T-helper 22 cell (primary cell): Measurements from ENCODE around the gene AMN.
"Not testable (repeated sequence)": the region's sequence is repeated elsewhere in the genome, so short reads cannot be mapped to it uniquely, and the experiment has no call there.

Experiments used
- DNase-seq: peaks from one replicate; pipeline ENCODE4 v3.0.0-alpha.2; 2020; ENCODE audit warnings: low read depth

The AMN gene

DNA sequence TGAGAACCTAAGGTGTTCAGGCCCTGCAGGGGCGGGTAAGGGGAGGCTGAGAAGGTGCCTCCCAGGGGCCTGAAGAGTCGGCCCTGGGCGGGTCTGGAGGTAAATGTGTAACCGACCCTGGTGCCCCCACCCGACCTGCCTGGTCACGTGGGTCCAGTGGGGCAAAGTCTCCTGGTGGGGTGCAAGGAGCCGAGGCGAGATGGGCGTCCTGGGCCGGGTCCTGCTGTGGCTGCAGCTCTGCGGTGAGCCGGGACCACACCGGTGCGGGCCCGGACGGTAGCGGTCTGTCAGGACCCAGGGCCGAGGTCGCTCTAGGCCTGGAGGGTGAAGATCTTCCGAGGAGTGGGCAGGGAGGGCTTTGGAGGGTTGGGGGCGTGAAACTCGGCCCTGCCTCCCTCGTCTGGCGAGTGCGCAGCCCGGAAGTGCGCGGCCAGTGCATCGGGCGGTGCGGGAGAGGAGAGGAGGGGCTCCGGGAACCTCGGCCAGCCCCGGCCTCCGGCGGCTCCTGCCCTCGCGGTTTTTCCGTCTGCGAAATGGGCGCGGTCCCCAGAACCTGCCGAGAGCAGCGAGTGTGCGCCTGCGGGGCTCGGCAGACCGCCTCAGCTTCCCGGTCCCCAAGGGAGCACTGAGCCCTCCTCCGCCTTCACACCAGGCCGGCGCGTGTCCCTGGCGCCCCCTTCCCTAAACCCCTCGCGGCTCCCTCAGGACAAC, at the start of gene AMN:
Gene AMN (plus strand): TSS at position 174 of the 711 bp plus-strand sequence. CDS start 26 bp downstream, at position 200.
- no peak for DNase-seq

DNA sequence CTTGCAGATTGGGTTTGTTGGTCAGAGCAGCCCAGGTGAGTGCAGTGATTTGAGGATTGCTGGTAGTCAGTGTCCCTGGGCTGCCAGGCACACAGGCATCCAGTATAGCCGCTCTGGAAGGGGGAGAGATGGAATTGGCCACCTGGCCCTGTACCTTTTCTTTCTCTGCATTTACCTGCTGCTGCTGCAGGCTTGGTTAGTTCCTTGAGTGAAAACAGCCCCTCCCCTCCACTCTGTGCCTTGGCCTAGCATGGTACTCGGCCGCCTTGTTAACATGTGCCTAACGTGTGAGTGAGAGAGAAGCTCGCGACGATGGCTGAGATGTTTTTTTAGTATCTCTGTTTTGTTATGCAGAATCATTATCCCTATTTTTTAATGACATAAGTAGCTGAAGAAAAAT, 49.3 kb upstream of the AMN start:
- no peak for DNase-seq

DNA sequence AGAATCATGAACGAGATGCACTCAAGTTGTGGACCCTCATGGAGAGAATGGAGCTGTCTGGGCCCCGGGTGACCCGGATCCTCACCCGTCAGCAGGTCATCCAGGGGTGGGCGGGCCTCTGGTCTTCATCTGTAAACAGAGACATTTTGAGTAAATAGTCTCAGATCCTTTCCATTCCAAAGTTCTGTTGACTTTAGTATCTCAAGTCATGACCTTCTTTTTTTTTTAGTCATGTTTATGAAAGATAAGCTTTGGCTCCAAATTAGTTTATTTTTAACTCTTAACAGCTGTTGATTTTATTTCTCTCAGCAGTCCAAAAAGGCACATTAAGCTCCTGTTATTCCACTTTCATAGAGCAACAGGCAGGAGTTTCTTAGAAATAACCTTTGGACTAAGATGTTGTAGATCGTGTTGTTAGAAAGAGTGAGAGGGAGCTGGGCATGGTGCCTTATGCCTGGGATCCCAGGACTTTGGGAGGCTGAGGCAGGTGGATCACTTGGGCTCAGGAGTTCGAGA, 48.9 kb upstream of the AMN start:
- DNase-seq, result no peak

DNA sequence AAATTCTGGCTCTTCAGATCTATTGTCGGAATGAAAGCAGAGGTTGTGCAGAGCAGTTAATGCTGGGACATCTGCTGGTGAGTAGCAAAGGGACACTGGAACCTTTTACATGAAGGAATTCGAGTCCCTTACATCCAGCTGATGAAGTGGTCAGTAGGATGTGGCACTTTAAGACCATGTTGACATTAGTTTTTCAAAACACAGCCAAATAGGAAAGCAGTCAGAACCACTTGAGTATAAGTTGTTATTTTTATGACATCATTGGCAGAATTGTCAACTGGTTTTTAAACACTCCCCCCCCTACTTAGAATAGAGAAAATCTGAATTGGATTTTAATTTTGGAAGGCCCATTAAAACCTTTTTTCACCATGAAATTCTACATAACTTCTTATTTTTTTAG, 46.8 kb upstream of the AMN start:
- DNase-seq, result no peak

DNA sequence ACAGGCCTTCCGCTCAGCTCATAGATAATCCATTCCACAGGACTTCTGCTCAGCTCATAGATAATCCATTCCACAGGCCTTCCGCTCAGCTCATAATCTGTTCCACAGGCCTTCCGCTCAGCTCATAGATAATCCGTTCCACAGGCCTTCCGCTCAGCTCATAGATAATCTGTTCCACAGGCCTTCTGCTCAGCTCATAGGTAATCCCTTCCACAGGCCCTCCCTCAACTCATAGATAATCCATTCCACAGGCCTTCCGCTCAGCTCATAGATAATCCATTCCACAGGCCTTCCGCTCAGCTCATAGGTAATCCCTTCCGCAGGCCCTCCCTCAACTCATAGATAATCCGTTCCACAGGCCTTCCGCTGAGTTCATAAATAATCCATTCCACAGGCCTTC, 45.0 kb upstream of the AMN start:
- DNase-seq, result not testable (repeated sequence)

DNA sequence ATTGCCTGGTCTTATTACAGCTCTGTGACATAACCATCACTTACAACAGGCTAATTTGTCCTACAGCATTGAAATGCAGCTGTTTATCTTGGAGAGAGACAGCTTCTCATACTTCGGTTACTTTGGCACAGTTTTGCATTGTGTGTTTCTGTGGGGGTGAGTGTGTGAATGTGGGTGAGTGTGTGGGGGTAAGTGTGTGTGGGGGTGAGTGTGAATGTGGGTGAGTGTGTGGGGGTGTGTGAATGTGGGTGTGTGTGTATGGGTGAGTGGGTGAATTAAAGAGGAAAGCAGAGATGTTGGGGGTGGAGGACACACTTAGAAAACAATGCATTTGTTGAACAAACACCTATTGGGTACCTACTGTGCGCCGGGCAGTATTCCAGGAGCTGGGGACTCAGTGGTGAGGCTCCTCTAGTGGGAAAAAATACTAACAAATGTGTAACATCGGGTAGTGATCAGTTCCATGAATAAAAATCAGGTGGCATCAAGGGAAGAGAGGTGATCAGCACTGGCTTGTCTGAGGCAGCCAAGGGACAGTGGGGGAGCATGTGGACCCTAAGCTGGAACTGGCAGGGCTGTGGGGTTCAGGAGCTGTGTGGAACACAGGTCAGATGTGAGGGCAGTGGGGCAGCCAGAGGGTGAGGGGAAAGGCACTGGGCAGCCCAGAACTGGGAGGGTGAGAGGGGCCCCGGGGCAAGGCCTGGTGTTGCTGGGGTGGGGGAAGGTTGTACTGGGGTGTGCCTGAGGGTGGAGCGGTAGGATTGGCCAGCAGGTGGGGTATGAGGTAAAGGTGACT, 44.1 kb upstream of the AMN start:
- DNase-seq, result no peak

DNA sequence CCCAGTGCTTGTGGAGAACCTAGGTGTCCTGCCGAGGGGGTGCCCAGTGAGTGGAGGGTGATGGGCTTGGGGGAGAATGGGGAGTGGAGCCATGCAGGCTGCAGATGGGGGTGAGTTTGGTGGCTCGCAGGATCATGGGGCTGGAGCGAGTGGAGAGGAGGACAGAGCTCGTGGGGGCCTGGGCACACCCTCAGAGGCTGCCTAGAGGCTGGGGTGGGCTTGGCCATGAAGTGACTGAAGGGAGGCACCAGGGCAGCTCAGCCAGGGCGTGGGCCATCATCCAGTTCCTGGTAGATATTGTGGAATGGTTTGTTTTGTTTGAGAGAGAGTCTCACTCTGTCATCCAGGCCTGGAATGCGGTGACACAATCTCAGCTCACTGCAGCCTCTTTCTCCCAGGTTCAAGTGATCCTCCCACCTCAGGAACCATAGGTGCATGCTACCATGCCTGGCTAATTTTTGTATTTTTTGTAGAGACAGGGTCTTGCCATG, 43.4 kb upstream of the AMN start:
- DNase-seq, result no peak

DNA sequence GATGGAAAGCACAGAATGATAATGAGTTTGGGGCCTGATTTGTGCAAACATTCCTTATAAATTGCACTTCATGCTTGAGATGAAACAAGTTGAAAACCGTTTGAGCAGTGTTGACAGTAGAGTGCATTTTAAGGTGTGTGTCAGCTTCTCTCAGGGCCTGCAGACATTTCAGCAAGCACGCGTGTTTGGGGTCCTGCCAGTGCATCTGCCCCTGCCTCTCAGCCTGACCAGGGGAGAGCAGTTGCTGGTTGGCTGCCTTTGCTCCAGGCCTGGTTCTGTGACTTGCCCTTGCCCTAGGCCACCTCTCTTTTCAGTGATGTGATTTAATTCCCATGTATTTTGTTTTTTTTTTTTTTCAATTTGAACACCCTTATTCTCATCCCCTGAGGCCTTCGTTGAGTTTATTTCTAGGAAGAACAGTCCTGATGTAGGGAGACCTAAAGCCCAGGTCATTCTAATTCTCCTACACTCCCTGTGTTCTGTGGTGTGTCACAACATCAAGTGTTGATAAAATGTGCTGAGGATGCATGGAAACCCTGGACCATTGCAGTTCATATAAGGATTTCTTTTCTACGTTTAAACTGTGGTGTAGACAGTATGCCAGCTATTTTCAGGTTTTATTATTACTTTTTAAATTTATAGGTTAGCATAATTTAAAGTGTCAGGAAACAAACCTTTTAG, 40.1 kb upstream of the AMN start:
- no peak for DNase-seq

DNA sequence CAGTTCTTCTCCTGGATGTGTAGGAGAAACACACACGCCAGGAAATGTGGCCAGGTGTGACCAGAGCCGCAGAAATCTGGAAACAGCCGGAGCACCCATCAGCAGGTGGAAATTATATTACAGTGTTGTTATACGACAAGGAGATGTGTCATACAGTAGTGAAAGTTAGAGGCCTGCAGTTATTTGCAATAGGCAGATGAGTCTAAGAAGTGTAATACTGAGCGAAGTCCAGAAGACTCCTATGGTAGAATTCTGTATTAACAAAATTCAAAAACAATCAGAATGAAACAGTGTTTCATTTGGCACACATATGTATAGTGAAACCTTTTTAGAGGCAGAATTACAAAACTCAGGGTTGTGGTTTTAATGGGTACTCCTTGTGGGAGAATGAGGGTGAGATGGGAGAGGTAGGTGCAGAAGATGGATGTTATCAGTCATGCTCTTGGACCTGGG, 39.3 kb upstream of the AMN start:
- DNase-seq, result no peak

DNA sequence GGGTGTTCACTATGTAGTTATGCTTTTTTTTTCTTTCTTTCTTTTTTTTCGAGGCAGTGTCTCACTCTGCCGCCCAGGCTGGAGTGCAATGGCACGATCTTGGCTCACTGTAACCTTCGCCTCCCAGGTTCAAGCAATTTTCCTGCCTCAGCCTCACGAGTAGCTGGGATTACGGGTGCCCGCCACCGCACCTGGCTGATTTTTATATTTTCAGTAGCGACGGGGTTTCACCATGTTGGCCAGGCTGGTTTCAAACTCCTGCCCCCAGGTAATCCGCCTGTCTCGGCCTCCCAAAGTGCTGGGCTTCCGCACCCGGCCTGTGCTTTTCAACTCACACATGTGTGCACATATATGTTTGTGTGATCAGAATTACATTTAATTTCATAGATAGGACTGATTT, 38.9 kb upstream of the AMN start:
- DNase-seq, result no peak

DNA sequence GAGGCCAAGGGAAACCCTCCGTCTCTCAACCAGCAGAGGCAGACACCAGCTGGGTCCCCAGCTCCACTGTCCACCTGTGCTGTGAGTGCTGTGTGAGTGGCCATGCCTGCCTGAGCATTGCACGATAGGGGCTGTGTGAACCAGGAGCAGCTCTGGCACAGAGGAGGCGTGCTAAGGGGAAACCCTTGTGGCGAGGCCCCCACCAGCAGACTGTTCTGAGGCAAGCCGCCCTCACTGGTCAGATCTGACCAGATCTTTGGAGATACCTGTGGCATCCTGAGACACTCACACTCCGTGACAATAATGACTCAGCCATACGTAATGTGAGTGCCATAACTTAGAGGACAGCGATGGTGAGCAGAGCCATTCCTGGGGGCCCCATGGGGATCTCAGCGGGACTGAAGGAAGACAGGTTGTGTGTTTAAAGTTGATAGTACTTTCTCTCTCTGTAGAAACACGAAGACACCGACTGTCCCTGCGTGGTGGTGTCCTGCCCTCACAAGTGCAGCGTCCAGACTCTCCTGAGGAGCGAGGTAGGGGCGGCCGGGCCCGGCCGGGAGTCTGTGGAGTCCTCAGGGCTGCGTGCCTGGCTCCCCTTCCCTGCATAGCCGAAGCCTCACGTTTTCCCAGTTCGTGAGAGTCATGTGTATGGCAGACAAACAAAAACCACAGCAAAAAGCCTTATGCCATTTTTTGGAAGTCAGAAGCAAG, 36.6 kb upstream of the AMN start:
- no peak for DNase-seq

DNA sequence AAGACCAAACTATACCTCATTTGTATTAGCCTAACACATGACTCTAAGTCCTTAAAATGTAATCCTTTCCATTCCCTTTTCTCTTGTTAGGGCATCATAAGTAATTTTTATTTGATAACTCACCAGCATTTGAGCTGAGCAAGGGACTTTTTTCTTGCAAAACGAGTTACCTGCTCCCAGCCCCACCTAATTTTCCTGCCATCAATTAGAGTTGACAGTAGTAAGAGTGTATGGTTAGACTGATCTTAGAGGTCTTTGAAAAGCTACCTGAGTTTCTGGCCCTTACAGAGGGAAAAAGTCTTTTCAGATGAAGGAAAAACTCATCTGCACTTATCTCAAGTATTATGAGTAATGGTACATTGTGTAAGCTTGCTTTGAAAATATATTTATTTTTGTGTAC, 33.7 kb upstream of the AMN start:
- DNase-seq, result no peak

DNA sequence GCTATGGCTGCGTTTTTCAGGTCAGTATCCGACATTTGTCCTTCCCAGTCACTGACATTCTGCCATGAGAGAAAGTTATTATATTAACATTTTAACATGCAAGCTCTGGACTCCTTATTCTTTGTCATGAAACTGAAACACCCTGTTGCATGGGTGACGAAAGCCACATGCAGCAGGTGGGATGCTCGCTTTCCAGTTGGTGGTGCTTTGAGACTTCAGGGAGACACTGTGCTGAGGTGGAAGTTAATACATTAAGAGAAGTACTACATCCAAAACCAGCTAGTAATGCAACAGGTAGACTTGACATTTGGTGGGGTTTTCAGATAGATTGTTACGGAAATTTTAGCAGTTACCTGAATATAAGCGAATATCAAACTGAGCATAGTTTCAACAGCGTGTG, 32.8 kb upstream of the AMN start:
- no peak for DNase-seq

DNA sequence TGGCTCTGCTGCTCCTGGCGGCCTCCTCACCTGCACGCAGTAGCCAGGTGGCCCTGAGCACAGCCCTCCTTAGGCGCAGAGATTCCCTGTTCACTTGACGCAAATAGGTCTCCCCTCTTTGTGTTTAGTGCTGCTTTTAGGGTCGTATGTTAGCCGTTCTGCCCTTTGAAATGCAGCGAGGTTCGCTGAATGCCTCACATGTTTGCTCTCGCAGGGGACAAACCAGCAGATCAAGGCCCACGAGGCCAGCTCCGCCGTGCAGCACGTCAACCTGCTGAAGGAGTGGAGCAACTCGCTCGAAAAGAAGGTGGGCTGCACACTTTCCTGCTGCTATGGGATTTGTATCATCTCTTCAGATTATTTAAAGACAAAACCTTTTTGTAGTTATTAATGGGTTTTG, 31.4 kb upstream of the AMN start:
- DNase-seq, result no peak

DNA sequence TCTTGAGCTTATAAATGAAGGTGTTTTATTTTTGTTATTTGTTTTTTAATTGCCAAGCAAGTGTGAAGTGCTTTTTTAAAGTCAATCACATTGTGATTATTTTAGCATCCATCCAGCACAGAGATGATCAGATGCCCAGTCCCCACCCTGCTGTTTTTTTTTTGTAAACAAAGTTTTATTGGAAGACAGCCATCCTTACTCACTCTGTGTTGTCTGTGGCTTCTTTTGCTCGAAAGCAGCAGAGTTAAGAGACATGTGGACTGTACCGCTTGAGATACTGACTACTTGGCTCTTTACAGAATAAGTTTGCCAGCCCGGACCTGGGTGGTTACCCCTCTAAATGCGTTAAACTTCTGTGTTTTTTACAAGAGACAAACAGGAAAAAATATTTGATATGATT, 30.9 kb upstream of the AMN start:
- DNase-seq, result no peak

DNA sequence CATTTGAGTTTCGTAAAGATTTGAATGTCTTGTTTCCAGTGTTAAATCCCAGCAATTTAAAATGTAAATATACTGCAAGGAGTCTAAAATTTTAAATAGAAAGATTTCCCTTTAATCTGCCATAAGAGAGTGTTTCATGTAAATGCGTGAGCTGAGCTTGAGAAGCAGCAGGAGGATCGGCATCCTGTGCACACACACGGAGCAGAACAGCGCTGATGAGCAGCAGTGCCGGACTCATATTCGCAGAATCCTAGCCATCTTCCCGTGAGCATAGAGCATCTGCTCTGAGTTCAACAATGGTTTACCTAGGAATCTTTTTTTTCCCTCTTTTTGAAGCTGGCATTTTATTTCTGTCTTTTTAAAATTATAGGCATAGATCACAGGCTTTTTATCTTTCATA, 29.8 kb upstream of the AMN start:
- DNase-seq, result no peak

DNA sequence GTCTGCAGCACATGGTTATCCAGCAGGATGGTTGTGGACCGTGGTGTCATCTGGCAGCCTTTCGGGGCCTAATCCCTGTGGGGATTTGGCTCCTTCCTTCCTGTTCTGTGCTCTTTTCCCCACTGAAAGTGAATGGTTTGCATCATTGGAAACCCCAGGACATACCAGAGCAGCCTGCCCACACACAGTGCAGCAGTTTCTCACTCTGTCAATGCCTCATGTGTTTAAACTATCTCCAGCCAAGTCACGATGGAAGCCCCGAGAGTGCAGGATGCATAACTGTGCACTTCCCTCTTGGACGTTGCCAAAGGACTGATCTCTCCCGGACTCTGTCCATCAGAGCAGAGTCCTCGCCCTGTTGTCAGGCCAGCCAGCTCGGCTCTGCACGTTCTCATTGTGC, 29.0 kb upstream of the AMN start:
- DNase-seq, result no peak

DNA sequence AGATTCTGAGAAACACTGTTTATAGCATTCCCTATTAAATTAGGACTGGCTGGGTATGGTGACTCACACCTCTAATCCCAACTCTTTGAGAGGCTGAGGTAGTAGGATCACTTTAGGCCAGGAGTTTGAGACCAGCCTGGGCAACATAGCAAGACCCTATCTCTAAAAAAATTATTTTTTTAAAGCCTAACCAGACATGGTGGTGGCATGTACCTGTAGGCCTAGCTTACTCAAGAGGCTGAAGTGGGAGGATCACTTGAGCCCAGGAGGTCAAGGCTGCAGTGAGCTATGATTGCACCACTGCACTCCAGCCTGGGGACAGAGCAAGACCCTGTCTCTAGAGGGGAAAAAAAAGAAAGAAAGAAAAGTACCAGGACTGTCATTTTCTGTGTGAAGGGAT, 25.7 kb upstream of the AMN start:
- DNase-seq, result not testable (repeated sequence)

DNA sequence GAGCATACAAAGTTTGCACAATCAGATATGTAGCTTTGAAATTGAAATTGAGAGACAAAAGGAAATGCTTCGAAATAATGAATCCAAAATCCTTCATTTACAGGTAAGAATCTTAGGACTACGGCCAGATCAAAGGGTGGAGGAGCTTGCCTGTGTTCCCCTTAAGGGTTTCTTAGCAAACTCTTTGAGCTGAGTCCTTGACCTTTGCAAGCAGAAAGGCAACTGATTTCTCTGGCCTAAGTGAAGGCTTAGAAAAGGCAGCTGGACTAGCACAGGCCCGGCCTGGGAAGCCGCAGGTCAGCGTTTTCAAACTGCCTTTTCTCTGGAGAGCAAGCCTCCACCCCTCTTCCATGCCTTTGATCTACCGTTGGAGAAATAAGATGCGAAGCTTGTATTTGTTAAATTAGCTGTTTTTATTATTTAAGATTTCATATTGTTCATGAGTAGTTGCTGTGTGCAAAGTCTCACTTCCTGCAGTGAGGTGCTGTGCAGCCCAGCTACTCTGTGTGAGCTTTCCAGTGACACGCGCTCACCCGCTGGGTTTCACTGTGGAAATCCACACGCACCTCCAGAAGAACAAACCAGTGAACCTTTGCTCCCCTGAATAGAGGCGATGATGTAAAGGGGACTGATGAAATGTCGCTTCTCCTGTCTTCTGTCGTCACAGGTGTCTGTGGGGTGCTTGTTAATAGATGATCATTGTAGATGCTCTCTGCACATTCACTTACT, 25.0 kb upstream of the AMN start:
- no peak for DNase-seq

DNA sequence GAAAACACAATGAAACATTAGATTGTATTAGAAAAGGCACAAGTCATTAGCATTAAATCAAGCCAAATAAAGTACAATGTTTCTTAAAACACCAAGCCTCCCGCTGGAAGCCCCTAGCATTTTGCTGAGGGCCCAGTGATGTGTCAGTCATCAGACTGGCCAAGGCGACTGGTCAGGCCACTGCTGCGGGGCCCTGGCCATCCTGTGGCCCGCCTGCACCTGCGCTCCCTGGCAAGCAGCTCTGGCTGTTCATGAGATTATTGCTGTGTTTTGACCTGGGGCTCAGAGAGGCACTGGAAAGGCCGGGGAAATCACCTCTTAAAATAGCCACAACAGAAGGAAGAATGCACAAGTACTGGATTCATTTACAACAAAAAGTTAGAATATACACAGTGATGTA, 24.2 kb upstream of the AMN start:
- DNase-seq, result no peak

DNA sequence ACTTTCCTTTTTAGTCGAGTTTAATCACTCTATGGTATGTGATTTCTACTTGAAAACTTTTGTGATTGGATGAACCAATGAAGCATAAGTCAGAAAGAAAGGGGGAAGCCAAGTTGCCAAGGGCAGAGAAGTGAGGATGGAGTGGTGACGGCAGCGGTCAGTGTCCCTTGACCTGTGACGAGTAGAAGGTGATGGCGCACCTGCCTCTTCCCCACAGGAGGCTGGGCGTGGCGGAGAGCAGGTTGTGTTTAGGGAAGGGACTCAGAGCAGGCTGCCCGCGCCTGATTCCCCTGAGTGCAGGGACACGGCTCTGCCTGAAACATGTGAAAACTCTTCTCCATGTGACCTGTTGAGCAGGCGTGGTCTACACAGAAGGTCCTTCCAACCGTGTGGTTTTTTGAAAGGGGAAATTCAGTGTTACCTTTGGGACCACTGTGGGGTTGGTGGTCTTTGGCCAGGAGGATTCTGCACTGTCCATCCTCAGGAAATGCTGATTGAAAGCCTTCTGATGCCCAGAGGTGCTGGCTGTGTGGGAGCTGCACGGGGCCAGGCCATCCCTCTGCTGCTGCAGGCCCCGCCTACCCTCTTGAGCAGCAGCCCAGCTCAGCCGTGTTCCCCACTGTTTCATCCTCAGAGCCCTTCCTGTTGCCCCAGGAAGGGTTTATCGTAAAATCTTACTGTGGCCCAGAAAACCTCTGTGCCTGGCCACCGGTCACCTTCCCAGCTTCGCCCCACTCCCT, 23.5 kb upstream of the AMN start:
- DNase-seq, result no peak
